Fibroblast of lung (primary cell): ENCODE measurements around the gene STAT3.

Experiments used
- EZH2 ChIP-seq: IDR thresholded peaks from 2 replicates; pipeline ENCODE4 v1.5.1; 2012; ENCODE audit warnings: low read length, control low read depth, mild to moderate bottlenecking; ENCODE audit errors: missing control alignments
- TF ChIP-seq, protein P1 (sequence below), 2 donors: IDR thresholded peaks in 1 of 2; conservative IDR thresholded peaks in 1 of 2; 1 replicate in 1 of 2; 2 replicates in 1 of 2; pipeline ENCODE4 v1.5.1; 2011 to 2012; ENCODE audit warnings: low read length in 2 of 2, control low read depth in 1 of 2, inconsistent platforms in 1 of 2, low read depth in 1 of 2, mild to moderate bottlenecking in 1 of 2

DNA sequence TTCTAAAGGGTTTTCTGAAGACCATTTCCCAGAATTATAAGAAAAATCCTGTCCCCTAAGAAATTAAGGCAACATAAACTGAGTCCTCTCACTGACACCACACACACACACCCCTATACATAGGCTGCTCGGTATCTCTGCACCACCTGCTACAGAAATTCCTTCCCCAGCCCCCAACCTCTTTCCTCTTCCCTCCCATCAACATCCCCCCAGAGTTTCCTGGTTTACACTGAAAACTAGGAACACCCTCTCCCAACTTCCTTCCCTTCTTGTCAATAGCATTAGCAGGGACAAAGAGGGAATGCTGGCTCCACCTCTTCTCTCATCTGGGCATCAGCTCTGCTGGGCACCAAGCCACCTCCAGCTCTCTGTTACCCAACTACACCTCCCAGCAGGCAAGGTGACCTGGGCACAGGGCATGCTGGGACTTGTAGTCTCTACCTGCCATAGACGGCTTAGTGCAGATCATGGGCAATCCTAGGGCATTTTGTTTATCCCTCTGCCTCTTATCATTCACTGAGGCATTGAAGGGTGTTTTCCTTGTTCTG, 19.1 kb upstream of the STAT3 start:
- TF ChIP-seq, protein P1, sequence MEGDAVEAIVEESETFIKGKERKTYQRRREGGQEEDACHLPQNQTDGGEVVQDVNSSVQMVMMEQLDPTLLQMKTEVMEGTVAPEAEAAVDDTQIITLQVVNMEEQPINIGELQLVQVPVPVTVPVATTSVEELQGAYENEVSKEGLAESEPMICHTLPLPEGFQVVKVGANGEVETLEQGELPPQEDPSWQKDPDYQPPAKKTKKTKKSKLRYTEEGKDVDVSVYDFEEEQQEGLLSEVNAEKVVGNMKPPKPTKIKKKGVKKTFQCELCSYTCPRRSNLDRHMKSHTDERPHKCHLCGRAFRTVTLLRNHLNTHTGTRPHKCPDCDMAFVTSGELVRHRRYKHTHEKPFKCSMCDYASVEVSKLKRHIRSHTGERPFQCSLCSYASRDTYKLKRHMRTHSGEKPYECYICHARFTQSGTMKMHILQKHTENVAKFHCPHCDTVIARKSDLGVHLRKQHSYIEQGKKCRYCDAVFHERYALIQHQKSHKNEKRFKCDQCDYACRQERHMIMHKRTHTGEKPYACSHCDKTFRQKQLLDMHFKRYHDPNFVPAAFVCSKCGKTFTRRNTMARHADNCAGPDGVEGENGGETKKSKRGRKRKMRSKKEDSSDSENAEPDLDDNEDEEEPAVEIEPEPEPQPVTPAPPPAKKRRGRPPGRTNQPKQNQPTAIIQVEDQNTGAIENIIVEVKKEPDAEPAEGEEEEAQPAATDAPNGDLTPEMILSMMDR (conservative IDR thresholded peaks at IDR 0.05 in 1 of 2, IDR thresholded peaks at IDR 0.05 in 1 of 2; ENCODE audit: low read depth in 1 of 2, low read length in 2 of 2): no peak
- no peak for TF ChIP-seq EZH2
